Rectal smooth muscle tissue (tissue), 1 donor: ENCODE results near the gene ADSL.
"Not testable (repeated sequence)": the region's sequence is repeated elsewhere in the genome, so short reads cannot be mapped to it uniquely, and the experiment has no call there.

Experiments
- H3K27ac ChIP-seq: one replicate; pipeline ENCODE4 v1.7.0; 2013; ENCODE audit warnings: low read depth, low read length, inconsistent platforms
- H3K27me3 ChIP-seq: one replicate; pipeline ENCODE4 v1.7.0; 2013; ENCODE audit warnings: low read length; ENCODE audit not compliant: control insufficient read depth, insufficient read depth
- H3K36me3 ChIP-seq: one replicate; pipeline ENCODE4 v1.7.0; 2013; ENCODE audit warnings: low read length; ENCODE audit not compliant: control insufficient read depth, insufficient read depth
- H3K4me1 ChIP-seq: one replicate; pipeline ENCODE4 v1.7.0; 2013; ENCODE audit warnings: low read length; ENCODE audit not compliant: control insufficient read depth, insufficient read depth
- H3K4me3 ChIP-seq: one replicate; pipeline ENCODE4 v1.7.0; 2013; ENCODE audit warnings: low read length
- H3K9ac ChIP-seq: one replicate; pipeline ENCODE4 v1.7.0; 2013; ENCODE audit warnings: low read length

ADSL gene

DNA sequence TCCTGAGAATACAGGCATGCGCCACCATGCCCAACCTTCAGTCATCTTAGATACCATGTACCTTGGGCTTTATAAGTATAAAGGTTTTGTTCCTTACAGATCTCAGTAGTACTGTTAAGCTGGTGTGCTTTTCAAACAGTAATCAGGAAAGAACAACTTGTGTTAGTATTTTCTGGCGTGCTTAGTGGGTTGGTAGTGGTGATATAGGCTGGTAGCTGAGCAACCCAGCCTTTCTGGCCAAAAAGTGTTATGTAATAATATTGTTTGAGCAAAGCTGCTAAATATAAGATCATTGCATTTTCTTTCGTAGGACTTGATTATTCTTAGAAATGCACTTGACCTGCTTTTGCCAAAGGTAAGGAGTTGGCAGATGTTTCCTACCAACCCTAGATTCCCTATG, 6.5 kb downstream of the ADSL start:
- Histone ChIP-seq H3K27me3 (no peaks in the 10 kb centered on the region), H3K27ac (no peak overlapping the region), H3K4me3 (no peak overlapping the region), H3K4me1 (peaks cover 3% of the 10 kb centered on the region), H3K36me3 (peaks cover 9% of the 10 kb centered on the region), H3K9ac (no peak overlapping the region)

DNA sequence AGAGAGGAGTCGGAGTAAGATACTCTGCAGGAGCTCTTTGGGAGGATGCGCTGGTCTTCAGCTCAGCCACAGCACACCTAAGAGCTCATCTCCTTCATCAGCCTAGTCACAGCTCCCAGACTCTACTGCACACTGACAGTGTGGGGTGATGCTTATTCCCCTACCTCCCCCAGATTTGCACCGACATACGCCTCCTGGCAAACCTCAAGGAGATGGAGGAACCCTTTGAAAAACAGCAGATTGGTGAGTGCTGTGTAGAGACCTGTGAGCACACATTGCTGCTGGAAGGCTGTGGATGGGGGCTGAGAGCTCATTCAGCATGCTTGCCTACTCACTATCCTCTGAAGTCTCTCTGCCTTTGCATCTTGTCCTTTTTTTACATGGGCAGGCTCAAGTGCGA, 14.8 kb downstream of the ADSL start:
- H3K4me1 ChIP-seq = no peaks in the 10 kb centered on the region
- peaks cover 55% of the 10 kb centered on the region for H3K36me3 ChIP-seq
- H3K27ac ChIP-seq = no peak overlapping the region
- H3K4me3 ChIP-seq = no peak overlapping the region
- H3K9ac ChIP-seq = no peak overlapping the region
- H3K27me3 ChIP-seq = no peaks in the 10 kb centered on the region

DNA sequence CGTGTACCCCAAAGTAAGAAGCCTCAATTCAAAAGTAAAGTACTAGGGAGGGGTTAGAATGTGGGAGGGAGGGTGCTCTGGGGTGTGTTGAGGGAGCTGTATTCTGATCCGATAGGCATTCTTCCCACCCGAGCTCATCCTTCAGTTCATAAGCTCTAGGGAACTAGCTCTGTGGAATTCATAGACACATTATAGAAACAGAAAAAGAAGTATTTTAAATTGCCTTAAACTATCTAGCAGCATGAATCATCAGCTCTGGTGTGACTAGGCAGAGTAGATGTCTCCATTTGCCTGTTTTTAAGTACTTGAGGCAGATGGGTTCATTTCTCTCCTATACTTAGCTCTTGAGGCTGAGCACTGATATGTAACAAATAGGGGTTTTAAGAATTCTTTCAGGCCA, 16.8 kb downstream of the ADSL start:
- Histone ChIP-seq H3K4me3 (no peak overlapping the region), H3K27me3 (no peaks in the 10 kb centered on the region), H3K4me1 (no peaks in the 10 kb centered on the region), H3K27ac (no peak overlapping the region), H3K9ac (no peak overlapping the region), H3K36me3 (peaks cover 61% of the 10 kb centered on the region)

DNA sequence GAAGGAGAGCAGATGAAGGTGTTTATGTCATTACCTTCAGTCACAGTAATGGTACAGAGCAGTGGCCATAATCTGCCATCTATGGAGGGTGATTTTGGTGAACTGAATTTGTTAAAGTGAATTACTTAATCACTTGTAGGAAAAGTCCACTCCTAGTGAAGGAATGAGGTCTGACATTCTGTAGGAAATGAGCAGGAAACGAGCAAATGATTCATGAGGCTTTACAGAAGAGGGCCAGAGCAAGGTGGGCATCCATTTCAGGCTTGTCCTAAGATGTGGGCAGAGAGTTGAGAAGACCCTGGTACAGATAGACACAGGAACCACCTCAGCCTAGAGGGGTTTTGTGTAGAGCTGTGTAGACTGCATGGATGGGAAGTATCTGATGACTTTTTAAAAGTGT, 18.1 kb downstream of the ADSL start:
- H3K36me3 ChIP-seq = peaks cover 51% of the 10 kb centered on the region
- no peak overlapping the region for H3K4me3 ChIP-seq
- H3K4me1 ChIP-seq = no peaks in the 10 kb centered on the region
- no peak overlapping the region for H3K9ac ChIP-seq
- no peaks in the 10 kb centered on the region for H3K27me3 ChIP-seq
- no peak overlapping the region for H3K27ac ChIP-seq

DNA sequence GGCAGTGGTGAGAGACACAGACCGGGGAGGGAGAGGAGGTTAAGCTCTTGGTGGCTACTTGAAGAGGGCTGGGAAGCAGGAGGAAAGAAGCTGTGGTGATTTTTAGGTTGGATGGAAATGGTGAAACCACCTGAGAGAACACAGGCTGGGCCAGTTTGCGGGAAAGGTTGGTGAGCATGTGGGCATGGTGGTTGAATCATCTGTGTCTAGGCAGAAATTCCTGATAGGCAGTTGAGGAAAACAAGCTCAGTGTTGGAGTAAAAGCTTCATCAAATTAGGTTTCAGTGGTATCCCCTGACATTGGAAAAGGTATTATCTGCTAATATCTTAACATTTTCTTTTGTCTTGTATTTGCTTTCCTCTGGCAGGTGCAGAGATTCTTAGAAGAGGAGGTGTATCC, 19.8 kb downstream of the ADSL start:
- Histone ChIP-seq H3K27ac (no peak overlapping the region), H3K36me3 (peaks cover 46% of the 10 kb centered on the region), H3K9ac (no peak overlapping the region), H3K4me3 (no peak overlapping the region), H3K27me3 (no peaks in the 10 kb centered on the region), H3K4me1 (no peaks in the 10 kb centered on the region)

DNA sequence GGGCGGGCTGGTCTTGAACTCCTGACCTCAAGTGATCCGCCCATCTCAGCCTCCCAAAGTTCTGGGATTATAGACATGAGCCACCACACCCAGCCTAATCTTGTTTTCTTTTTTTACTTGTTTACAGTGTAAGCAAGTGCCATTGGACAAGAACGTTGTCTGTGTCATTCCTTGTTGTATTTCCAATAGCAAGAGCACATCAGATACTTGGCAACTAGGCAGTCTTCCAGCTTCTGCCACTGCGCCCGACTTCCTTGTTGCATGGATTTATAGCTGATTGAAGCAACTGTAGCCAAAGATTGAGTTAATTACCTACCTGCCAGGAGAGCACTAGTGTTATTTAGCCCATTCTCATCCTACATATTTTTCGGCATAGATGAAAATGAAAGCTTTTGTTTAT, 21.0 kb downstream of the ADSL start:
- H3K27me3 ChIP-seq = no peaks in the 10 kb centered on the region
- no peaks in the 10 kb centered on the region for H3K4me1 ChIP-seq
- H3K4me3 ChIP-seq = no peak overlapping the region
- H3K9ac ChIP-seq = no peak overlapping the region
- peaks cover 33% of the 10 kb centered on the region for H3K36me3 ChIP-seq
- no peak overlapping the region for H3K27ac ChIP-seq

DNA sequence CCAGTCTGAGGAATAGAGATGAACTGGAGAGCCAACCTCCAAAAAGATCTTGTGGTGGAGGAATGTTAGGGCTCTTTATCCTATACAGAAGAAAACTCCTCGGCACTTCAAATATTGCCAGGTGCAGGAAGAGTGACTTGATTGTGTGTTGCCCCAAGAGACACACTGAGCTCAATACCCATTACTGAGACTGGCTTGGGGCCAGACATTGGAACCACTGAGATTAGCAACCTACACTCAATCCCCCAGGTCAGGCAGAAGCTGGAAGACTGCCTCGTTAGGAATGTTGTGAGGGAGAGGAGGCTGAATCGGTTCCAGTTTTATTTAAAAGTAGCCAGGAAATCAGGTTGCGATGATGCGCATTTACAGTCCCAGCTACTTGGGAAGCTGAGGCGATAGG, 21.7 kb downstream of the ADSL start:
- no peak overlapping the region for H3K27ac ChIP-seq
- H3K4me1 ChIP-seq = no peaks in the 10 kb centered on the region
- H3K4me3 ChIP-seq = no peak overlapping the region
- H3K27me3 ChIP-seq = no peaks in the 10 kb centered on the region
- no peak overlapping the region for H3K9ac ChIP-seq
- H3K36me3 ChIP-seq = peaks cover 26% of the 10 kb centered on the region

DNA sequence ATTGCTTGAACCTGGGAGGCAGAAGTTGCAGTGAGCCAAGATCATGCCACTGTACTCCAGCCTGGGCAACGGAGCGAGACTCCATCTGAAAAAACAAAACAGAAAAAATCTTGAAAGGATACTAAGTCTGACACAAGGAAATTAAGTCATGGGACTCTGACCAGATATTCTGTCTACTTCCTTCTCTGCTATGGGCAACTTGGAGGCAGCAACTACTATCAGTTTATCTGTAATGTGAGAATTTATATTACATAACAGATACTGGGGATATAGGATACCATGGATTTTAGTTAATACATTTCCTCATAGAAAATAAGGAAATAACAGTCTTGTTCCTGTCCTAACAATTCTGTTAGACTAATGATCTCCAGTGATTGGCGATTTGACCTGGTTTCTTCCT, 22.5 kb downstream of the ADSL start:
- Histone ChIP-seq H3K4me1 (no peaks in the 10 kb centered on the region), H3K9ac (no peak overlapping the region), H3K27ac (no peak overlapping the region), H3K36me3 (peaks cover 24% of the 10 kb centered on the region), H3K4me3 (no peak overlapping the region), H3K27me3 (no peaks in the 10 kb centered on the region)

DNA sequence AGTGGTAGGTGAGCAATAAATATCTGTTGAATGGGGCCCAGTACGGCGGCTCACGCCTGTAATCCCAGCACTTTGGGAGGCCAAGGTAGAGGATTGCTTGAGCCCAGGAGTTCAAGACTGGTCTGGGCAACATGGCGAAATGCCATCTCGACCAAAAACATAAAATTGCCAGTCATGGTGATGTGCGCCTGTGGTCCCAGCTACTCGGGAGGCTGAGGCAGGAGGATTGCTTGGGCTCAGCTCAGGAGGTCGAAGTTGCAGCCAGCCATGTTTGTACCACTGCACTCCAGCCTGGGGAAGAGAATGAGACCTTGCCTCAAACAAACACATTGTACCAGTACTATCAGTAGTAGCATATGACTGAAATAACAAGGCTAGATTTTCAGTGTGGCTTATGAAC, 28.3 kb downstream of the ADSL start:
- no peak overlapping the region for H3K27ac ChIP-seq
- H3K36me3 ChIP-seq = no peaks in the 10 kb centered on the region
- H3K4me1 ChIP-seq = no peaks in the 10 kb centered on the region
- H3K9ac ChIP-seq = no peak overlapping the region
- H3K4me3 ChIP-seq = no peak overlapping the region
- no peaks in the 10 kb centered on the region for H3K27me3 ChIP-seq

DNA sequence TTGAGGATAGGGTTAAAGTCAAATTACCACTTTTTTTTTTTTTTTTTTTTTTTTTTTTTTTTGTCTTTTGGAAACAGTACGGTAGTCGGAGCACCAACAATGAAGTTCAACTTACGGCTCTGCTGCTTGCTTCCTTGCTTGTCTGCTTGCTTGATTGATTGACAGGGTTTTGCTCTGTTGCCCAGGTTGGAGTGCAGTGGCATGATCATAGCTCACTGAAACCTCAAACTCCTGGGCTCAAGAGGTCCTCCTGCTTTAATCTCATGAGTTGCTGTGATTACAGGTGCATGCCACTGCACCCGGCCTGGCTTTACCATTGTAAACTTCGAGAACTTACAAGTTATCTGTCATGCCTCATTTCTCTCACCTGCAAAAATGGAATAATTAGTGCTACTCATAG, 29.8 kb downstream of the ADSL start:
- no peak overlapping the region for H3K9ac ChIP-seq
- no peaks in the 10 kb centered on the region for H3K27me3 ChIP-seq
- H3K27ac ChIP-seq = no peak overlapping the region
- H3K4me3 ChIP-seq = no peak overlapping the region
- no peaks in the 10 kb centered on the region for H3K4me1 ChIP-seq
- no peaks in the 10 kb centered on the region for H3K36me3 ChIP-seq

DNA sequence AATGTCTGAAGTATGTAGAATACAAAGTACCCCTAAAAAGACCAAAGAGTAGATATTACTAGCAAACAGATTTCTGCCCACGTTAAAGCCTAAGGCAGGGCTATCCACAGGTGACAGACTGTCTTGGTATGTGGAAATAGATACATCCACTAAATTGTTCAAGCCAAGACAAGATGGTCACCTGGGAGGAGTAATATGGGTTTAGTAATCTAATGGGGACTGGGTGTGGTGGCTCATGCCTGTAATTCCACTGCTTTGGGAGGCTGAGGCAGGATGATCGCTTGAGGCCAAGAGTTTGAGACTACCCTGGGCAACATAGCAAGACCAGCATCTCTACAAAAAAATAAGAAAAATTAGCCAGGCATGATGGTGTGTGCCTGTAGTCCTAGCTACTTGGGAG, 31.6 kb downstream of the ADSL start:
- Histone ChIP-seq H3K4me1 (no peaks in the 10 kb centered on the region), H3K27me3 (no peaks in the 10 kb centered on the region), H3K4me3 (no peak overlapping the region), H3K36me3 (no peaks in the 10 kb centered on the region), H3K9ac (no peak overlapping the region), H3K27ac (no peak overlapping the region)

DNA sequence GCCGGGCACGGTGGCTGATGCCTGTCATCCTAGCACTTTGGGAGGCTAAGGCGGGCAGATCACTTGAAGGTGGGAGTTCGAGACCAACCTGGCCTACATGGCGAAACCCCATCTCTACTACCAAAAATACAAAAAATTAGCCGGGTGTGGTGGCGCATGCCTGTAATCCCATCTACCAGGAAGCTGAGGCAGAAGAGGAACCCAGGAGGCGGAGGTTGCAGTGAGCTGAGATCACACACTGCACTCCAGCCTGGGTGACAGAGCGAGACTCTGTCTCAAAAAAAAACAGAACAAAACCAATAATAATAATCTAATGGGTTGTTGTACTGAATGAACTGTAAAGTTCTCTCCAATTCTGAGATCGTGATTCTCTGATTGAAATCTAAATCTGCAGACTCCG, 32.1 kb downstream of the ADSL start:
- not testable (repeated sequence) for H3K4me1 ChIP-seq, H3K27me3 ChIP-seq, H3K4me3 ChIP-seq, H3K9ac ChIP-seq, H3K36me3 ChIP-seq, H3K27ac ChIP-seq

DNA sequence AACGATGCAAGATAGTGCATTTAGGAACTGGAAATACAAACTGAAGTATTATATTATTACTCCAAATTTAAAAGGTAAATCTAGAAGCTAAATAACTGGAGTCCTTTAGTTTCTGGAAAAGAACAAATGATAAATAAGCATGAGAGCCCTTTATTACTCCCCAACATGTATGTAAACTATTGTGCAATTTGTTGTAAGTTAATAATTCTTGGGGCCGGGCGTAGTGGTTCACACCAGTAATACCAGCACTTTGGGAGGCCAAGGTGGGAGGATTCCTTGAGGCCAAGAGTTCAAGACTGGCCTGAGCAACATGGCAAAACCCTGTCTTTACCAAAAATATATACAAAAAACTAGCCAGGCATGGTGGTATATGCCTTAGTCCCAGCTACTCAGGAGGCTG, 35.2 kb downstream of the ADSL start:
- H3K4me1 ChIP-seq = no peaks in the 10 kb centered on the region

DNA sequence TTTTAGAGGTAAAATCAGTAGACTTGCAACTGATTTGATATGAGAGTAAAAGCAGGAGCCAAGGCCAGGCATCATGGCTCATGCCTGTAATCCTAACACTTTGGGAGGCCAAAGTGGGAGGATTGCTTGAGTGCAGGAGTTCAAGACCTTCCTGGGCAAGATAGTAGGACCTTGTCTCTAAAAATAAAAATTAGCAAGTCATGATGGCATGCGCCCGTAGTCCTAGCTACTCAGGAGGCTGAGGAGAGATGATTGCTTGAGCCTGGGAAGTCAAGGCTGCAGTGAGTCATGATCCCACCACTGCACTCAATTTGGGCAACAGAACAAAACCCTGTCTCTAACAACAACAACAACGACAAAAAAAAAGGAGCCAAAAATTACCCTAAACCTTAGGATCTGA, 37.6 kb downstream of the ADSL start:
- Histone ChIP-seq H3K27ac (no peak overlapping the region), H3K4me1 (no peaks in the 10 kb centered on the region)

More for the DNA sequence above, 35.2 kb downstream of the ADSL start:
- Histone ChIP-seq H3K36me3 (no peaks in the 10 kb centered on the region), H3K27me3 (no peaks in the 10 kb centered on the region), H3K4me3 (no peak overlapping the region), H3K9ac (no peak overlapping the region), H3K27ac (no peak overlapping the region)

More for the DNA sequence above, 37.6 kb downstream of the ADSL start:
- H3K36me3 ChIP-seq = no peaks in the 10 kb centered on the region
- no peaks in the 10 kb centered on the region for H3K27me3 ChIP-seq
- H3K4me3 ChIP-seq = no peak overlapping the region
- no peak overlapping the region for H3K9ac ChIP-seq
